Spleen (tissue), 11 donors: ENCODE data around the gene CXCL1. TPM values are rescaled to one million over a fixed set of nuclear protein-coding genes. Genes with fewer than 3 reads are reported as not detected.

ENCODE experiments used
- DNase-seq: peaks from one replicate; pipeline ENCODE4 v3.0.0-alpha.2; 2020
- H3K27ac ChIP-seq, 8 donors: fragments of 200-600 bp; sonication (generic) in 7 of 8; 1 replicate in 4 of 8; 2 replicates in 4 of 8; pipeline versions ENCODE4 v1.5.0 to v1.8.0; 2016 to 2021; ENCODE audit warnings: inconsistent platforms in 4 of 8, mild to moderate bottlenecking in 4 of 8, moderate library complexity in 1 of 8
- H3K27me3 ChIP-seq, 7 donors: fragments of 200-600 bp; sonication (generic) in 6 of 7; replicated peaks in 1 of 7; 1 replicate in 4 of 7; 2 replicates in 3 of 7; pipeline versions ENCODE4 v1.5.0 to v1.8.0; 2016 to 2021; ENCODE audit warnings: inconsistent platforms in 3 of 7, mild to moderate bottlenecking in 1 of 7
- H3K36me3 ChIP-seq, 6 donors: fragments of 200-600 bp; sonication (generic) in 5 of 6; 1 replicate in 4 of 6; 2 replicates in 2 of 6; pipeline versions ENCODE4 v1.5.0 to v1.8.0; 2016 to 2021; ENCODE audit warnings: inconsistent platforms in 2 of 6
- H3K4me1 ChIP-seq, 6 donors: fragments of 200-600 bp; sonication (generic) in 5 of 6; 1 replicate in 3 of 6; 2 replicates in 3 of 6; pipeline versions ENCODE4 v1.5.0 to v1.8.0; 2016 to 2021; ENCODE audit warnings: inconsistent platforms in 3 of 6
- H3K4me3 ChIP-seq, 8 donors: fragments of 200-600 bp; sonication (generic) in 7 of 8; 1 replicate in 4 of 8; 2 replicates in 4 of 8; pipeline versions ENCODE4 v1.5.0 to v1.8.0; 2016 to 2021; ENCODE audit warnings: inconsistent platforms in 4 of 8, mild to moderate bottlenecking in 4 of 8, moderate library complexity in 2 of 8
- H3K9me3 ChIP-seq, 8 donors: fragments of 200-600 bp; sonication (generic) in 7 of 8; 1 replicate in 4 of 8; 2 replicates in 4 of 8; pipeline versions ENCODE4 v1.5.0 to v1.8.0; 2016 to 2021; ENCODE audit warnings: inconsistent platforms in 4 of 8
- POLR2A ChIP-seq, 3 donors: fragments of 450-650 bp; IDR thresholded peaks; one replicate each; pipeline ENCODE4 v1.5.1; 2017; ENCODE audit warnings: antibody characterized with exemption in 3 of 3, mild to moderate bottlenecking in 1 of 3
- POLR2AphosphoS5 ChIP-seq, 3 donors: sonication (generic); formaldehyde crosslinking; IDR thresholded peaks; one replicate each; pipeline ENCODE4 v1.5.1; 2017; ENCODE audit warnings: antibody characterized with exemption in 3 of 3
- WGBS, 5 donors: extraction: QIAGEN DNeasy Blood & Tissue Kit in 3 of 5; methylation state at CpG; one replicate each; pipeline versions ENCODE4 v1.1.5 to v1.1.7; 2013 to 2018; 5-methylcytosine and 5-hydroxymethylcytosine counted together
- intact Hi-C: fragments of 100-400 bp; cut with DNase I; formaldehyde crosslinking; loops from one replicate; pipeline ENCODE4 v1.15.0; 2023; ENCODE audit warnings: low total_unique reads
- polyA plus RNA-seq, 3 donors: library from polyadenylated mRNA; stranded (reverse); fragments of 200-250 nt; gene quantifications; one replicate each; pipeline ENCODE4 v1.2.1, GENCODE V29; 2013
- total RNA-seq, 7 donors: library from RNA; depleted of rRNA in 3 of 7; stranded (reverse); fragments of >200 nt in 3 of 7; fragmentation: NEBNext Ultra II Directional in 4 of 7; extraction: Animal tissue kit (Norgen Biotek cat#: 25700) in 4 of 7; gene quantifications; one replicate each; pipeline versions ENCODE4 v1.1.0 to v1.2.1, GENCODE V29; 2016 to 2021
- TF ChIP-seq, protein P1 (sequence below), 11 experiments: fragments of 200-600 bp in 7 of 11; fragments of 450-650 bp in 4 of 11; sonication (generic) in 4 of 11; IDR thresholded peaks in 8 of 11; conservative IDR thresholded peaks in 3 of 11; 1 replicate in 7 of 11; 2 replicates in 4 of 11; pipeline versions ENCODE4 v1.4.0 to v1.8.0; 2016 to 2021; ENCODE audit warnings: antibody characterized with exemption in 11 of 11, inconsistent platforms in 4 of 11, mild to moderate bottlenecking in 1 of 11
- donor health status: healthy with polysubstance abuse.
- donor health status: DM: no; HTN: no; CAD: no; lungs with moderate emphysema.
- donor health status: DM: no; HTN: no; CAD: no.
- donor health status: Bipolar disorder and iron deficiency.
- donor health status: healthy.
- donor health status: DM: no; HTN: no; CAD: no.
- donor health status: DM: yes; HTN: yes; CAD: no.

The CXCL1 gene
- total and polyA plus RNA-seq, 10 donors, result 40.9 to 208 (median 154) TPM

DNA sequence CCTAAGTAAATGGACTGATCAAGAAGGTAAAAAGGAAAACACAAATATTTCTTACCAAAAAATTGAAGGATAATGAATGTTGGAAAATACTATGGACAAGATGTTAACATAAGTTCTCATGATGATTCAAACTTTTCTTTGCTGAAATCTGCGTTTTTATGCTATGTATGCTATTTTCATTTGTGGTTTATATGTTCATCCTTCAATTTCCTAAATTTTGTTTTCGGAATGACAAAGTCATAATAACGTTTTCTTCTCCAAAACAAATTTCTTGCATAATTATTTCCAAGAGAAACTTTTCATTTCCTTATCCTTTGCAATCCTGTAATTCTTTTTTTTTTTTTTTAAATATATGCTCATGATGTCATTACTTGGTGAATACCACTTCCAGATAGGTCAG is 8.3 kb upstream of the CXCL1 start:
- Histone ChIP-seq H3K4me1 (peaks cover 0 to 17% (median 1%) of the 10 kb centered on the region in 6 donors), H3K27ac (peak overlapping the region in 4 of 8 donors; percentile 29 to 56 (median 46)), H3K27me3 (no peaks in the 10 kb centered on the region), H3K36me3 (no peaks in the 10 kb centered on the region), H3K9me3 (no peaks in the 10 kb centered on the region), H3K4me3 (no peak overlapping the region)
- whole genome bisulfite sequencing, 5 donors, result 63 to 82% (median 72%) methylated on average over 3 of the region's 3 CpGs
- TF ChIP-seq POLR2A (IDR thresholded peaks at IDR 0.05) (no peak), POLR2AphosphoS5 (IDR thresholded peaks at IDR 0.05) (no peak)
- TF ChIP-seq, protein P1, sequence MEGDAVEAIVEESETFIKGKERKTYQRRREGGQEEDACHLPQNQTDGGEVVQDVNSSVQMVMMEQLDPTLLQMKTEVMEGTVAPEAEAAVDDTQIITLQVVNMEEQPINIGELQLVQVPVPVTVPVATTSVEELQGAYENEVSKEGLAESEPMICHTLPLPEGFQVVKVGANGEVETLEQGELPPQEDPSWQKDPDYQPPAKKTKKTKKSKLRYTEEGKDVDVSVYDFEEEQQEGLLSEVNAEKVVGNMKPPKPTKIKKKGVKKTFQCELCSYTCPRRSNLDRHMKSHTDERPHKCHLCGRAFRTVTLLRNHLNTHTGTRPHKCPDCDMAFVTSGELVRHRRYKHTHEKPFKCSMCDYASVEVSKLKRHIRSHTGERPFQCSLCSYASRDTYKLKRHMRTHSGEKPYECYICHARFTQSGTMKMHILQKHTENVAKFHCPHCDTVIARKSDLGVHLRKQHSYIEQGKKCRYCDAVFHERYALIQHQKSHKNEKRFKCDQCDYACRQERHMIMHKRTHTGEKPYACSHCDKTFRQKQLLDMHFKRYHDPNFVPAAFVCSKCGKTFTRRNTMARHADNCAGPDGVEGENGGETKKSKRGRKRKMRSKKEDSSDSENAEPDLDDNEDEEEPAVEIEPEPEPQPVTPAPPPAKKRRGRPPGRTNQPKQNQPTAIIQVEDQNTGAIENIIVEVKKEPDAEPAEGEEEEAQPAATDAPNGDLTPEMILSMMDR (IDR thresholded peaks at IDR 0.05 in 8 of 11, conservative IDR thresholded peaks at IDR 0.05 in 3 of 11), result no peak
- intact Hi-C loops, result no loop called here
- no peak for DNase-seq

DNA sequence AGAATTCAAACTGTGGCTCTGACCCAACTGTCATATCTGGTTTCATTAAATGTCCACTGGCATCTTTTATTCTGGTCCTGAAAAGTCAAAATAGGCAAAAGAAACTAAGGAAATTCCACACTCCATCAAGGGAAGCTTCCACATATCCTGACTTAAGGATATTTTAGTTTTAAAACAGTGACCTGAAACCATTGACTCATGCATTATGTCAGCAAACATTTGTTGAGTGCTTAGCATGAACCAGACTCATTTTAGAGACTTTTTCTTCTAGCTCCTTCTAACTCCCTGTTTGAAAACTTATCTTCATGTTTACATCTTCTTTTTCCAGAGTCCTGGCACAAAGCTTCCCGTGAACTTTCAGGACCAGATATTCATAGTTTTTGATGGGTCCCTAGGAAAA is 6.9 kb upstream of the CXCL1 start:
- H3K4me3 ChIP-seq, result no peak overlapping the region
- 84 to 97% (median 91%) methylated on average over 1 of the region's 1 CpG for WGBS, 5 donors
- H3K9me3 ChIP-seq, result no peaks in the 10 kb centered on the region
- DNase-seq, result no peak
- H3K27ac ChIP-seq, result no peak overlapping the region
- TF ChIP-seq, protein P1 (IDR thresholded peaks at IDR 0.05 in 8 of 11, conservative IDR thresholded peaks at IDR 0.05 in 3 of 11), result no peak
- no peak for TF ChIP-seq POLR2AphosphoS5 (IDR thresholded peaks at IDR 0.05)
- TF ChIP-seq POLR2A (IDR thresholded peaks at IDR 0.05), result no peak
- intact Hi-C loops, result no loop called here
- H3K36me3 ChIP-seq, result no peaks in the 10 kb centered on the region
- peaks cover 0 to 4% (median 0%) of the 10 kb centered on the region in 7 donors for H3K27me3 ChIP-seq
- H3K4me1 ChIP-seq, result peaks cover 0 to 20% (median 1%) of the 10 kb centered on the region in 6 donors

DNA sequence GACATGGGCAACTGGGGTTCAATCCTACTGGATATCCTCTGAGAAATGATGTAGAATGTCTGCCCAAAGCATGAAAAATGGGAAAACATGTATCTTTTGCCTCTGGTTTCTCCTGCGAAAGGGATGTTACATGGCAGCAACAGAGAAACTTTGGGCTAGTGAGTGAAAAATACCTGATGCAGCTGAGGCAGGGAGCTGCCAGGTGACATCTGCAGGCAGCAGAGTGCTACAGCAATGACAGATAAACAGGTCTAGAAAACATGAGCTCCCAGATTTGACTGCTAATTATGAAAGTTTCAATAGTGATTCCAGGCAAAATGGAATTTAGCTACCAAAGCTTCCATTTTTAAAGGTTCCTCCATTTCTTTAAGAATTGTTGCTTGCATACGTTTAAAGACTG is 4.8 kb upstream of the CXCL1 start:
- no peak overlapping the region for H3K4me3 ChIP-seq
- intact Hi-C loops, result no loop called here
- TF ChIP-seq POLR2AphosphoS5 (IDR thresholded peaks at IDR 0.05) (no peak), POLR2A (IDR thresholded peaks at IDR 0.05) (no peak)
- TF ChIP-seq, protein P1 (IDR thresholded peaks at IDR 0.05 in 8 of 11, conservative IDR thresholded peaks at IDR 0.05 in 3 of 11), result no peak
- no peaks in the 10 kb centered on the region for H3K9me3 ChIP-seq
- peaks cover 0 to 37% (median 5%) of the 10 kb centered on the region in 6 donors for H3K4me1 ChIP-seq
- no peaks in the 10 kb centered on the region for H3K36me3 ChIP-seq
- WGBS, 5 donors, result 78 to 89% (median 84%) methylated on average over 2 of the region's 2 CpGs
- DNase-seq, result no peak
- H3K27ac ChIP-seq, result peak overlapping the region in 4 of 8 donors; percentile 11 to 48 (median 28)
- peaks cover 0 to 21% (median 6%) of the 10 kb centered on the region in 7 donors for H3K27me3 ChIP-seq

DNA sequence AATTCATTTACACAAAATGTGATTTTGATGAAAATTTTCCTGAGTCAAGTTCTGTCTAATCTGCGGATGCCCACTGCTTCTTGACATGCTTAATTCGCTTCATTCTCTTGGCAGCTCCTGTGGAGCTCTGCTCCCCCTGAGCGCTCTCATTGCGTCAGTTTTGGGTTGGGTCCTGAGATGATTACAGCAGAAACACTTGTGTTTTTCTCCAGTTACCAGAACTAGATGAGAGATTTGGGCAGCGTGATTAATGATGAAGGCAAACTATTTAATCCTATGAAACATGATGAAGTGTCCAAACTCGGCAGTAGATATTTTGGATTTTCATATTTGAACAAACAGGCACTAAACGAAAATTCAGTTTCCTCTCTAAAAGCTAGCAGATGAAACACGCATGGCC is 4.2 kb upstream of the CXCL1 start:
- no peak for TF ChIP-seq POLR2A (IDR thresholded peaks at IDR 0.05)
- no peak for TF ChIP-seq POLR2AphosphoS5 (IDR thresholded peaks at IDR 0.05)
- TF ChIP-seq, protein P1 (IDR thresholded peaks at IDR 0.05 in 8 of 11, conservative IDR thresholded peaks at IDR 0.05 in 3 of 11), result no peak
- H3K36me3 ChIP-seq, result no peaks in the 10 kb centered on the region
- 72 to 81% (median 77%) methylated on average over 8 of the region's 8 CpGs for WGBS, 5 donors
- H3K4me3 ChIP-seq, result no peak overlapping the region
- H3K27ac ChIP-seq, result peak overlapping the region in 6 of 8 donors; percentile 13 to 48 (median 18)
- intact Hi-C loops, result no loop called here
- H3K4me1 ChIP-seq, result peaks cover 0 to 43% (median 5%) of the 10 kb centered on the region in 6 donors
- H3K9me3 ChIP-seq, result no peaks in the 10 kb centered on the region
- DNase-seq, result no peak
- peaks cover 0 to 27% (median 9%) of the 10 kb centered on the region in 7 donors for H3K27me3 ChIP-seq
